HG02763 (cell line): Measurements from ENCODE around the gene MKRN3.
"Not testable (repeated sequence)": the region's sequence is repeated elsewhere in the genome, so short reads cannot be mapped to it uniquely, and the experiment has no call there.

Experiments
- ATAC-seq: cut with Tn5 transposase; IDR thresholded peaks from one replicate; pipeline ENCODE4 v1.9.1; 2021; ENCODE audit warnings: mild to moderate bottlenecking, moderate library complexity; ENCODE audit not compliant: unreplicated experiment

MKRN3 gene

GRCh38 chr15:23588268-23588667, 22.8 kb downstream of the MKRN3 start:
- no peak for ATAC-seq

- ATAC-seq: no peak
Observed at GRCh38 chr15:23589012-23589411, 23.5 kb downstream of the MKRN3 start.

- ATAC-seq: no peak
Observed at GRCh38 chr15:23594252-23594770, 28.8 kb downstream of the MKRN3 start.

GRCh38 chr15:23595368-23595767, 29.9 kb downstream of the MKRN3 start:
- ATAC-seq: no peak

DNA sequence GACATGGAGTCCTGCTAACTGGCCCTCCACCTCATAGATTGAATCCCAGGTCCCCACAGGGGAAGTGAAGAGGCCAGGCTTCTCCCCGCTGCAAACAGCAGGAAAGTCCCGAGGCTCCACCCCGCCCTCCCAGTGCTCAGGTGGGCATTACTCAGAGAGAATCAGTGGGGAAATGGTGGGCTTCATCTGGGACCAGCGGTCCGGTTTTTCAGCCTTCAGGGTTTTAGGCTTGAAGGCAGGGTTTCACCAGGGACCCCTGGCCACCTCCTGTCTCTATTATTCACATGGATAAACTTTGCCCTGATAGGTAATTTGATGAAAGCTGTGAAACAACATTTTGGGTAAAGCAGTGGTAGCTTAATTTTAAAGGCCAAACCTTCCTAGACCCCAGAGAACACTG, 31.3 kb downstream of the MKRN3 start:
- no peak for ATAC-seq

DNA sequence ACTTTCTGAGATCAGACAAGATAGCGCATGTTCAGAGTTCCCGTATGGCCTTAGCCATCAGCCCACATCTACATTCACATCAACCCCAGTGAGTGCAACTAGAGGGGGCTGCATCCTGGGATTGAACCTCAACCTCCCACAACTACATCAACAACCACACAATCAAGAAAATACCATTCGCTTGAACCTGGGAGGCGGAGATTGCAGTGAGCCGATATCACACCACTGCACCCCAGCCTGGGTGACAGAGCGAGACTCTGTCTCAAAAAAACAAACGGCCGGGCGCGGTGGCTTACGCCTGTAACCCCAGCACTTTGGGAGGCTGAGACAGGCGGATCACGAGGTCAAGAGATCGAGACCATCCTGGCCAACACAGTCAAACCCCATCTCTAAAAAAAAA, 31.8 kb downstream of the MKRN3 start:
- ATAC-seq: not testable (repeated sequence)

DNA sequence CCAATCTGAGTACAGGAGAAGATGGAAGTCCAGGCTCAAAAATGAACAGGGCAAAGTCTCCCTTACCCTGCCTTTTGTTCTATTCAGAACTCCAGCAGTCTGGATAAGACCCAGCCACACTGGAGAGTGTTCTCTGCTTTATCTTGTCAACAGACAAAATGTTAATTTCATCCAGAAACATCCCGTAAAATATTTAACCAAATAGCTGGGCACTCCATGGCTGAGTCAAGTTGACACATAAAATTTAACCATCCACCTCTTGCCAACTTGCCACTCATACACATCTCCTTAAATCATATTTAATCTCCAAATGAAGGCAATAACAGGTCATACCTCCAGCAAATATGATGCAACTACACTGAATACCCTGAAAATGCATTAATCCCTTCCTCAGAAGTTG, 33.6 kb downstream of the MKRN3 start:
- no peak for ATAC-seq

DNA sequence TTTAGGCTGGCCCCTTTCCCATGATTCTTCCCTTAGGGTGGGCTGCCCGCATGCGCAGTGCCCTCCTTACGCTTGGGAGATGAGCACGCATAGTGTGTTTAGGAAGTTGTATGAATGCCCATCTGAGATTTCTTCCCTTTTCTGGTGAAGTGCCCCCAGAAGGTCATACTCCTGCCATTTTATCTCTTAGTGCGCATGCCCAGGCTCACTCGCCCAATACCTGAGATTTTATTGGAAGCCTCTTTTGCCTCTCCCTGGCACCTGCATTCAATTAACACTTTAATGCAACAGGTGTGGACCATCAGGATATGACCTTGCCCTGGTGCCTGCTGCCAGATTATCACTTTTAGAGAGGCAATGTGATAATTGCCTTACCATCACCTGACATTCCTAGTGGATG, 36.6 kb downstream of the MKRN3 start:
- no peak for ATAC-seq

DNA sequence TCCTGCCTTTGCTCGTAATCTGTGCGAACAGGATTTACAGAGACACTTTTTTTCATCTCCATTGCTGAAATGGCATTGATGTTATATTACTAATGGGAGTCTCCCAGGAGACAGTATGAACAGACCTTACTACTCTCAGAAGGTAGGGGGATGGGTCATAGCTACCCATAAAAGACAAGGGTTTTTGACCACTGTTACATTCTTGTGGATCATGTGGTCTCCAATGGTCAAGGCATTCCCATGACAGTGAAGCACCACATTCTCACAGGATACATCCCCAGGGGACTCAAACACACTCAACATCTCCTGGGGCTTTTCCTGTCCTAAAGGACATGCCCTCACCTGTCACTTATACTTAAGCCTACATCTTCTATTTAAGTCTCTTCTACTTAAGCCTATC, 40.8 kb downstream of the MKRN3 start:
- no peak for ATAC-seq

DNA sequence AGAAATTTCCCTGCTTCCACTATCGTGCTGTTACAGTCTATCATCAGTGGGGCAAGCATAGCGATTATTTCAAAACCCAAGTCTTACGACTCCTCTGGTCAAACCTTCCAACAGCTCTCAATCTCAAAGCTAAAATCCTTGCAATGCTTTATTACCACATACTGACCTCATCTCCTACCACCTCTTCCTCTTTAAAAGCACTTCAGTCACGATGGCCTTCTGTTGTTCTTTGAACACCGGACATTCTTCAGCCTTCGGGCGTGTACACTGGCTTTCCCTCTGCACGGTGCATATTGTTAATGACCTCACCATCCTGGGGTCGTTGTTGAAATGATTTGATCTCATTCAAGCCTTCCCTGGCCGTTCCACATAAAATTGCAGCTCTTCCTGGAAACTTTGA, 51.1 kb downstream of the MKRN3 start:
- ATAC-seq: no peak
